Hematopoietic multipotent progenitor cell treated with erythropoietin and hydrocortisone succinate and interleukin-3 and kit ligand, for 17 days (in vitro differentiated cells): ENCODE results near the gene AJUBA.
A peak's percentile ranks its signal among the peaks of the same experiment; 100 is the strongest.
"Not testable (repeated sequence)": the region's sequence is repeated elsewhere in the genome, so short reads cannot be mapped to it uniquely, and the experiment has no call there.

ENCODE experiments used
- DNase-seq: peaks from one replicate; pipeline ENCODE4 v3.0.0-alpha.2; 2015; ENCODE audit warnings: low spot score

AJUBA gene

GRCh38 chr14:22979748-22980392, 2.5 kb downstream of the AJUBA start:
- DNase-seq = no peak

DNA sequence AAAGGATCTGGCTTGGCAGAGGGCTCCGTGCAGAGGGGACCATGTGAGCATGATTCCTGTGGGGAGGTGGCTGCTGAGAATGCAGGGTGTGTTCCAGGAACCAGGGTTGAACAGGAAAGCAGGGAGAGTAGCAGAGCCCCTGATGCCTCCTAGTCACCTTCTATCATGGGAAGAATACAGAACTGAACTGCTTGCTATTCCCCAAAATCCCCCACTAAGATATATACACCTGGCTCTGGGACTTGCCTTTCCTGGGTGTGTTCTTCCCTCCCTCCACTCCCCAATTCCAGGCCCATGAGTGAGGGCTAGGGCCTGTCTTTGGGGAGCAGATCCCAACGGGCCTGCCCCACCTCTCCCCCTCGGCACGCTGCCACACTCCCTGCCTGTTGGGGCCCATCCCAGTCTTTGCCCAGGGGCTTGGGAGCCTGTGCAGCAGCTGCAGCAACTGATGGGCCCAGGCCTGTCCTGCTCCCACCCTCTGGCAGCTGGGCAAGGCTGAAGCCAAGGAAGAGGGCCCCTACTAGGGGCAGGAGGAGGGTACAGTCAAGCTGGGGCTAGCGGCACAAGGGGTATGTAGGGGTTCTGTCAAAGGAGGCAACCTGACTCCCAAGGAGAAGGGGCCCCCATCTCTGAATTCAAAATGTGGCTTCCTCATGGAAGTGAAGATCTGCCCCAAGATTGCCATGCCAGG, 3.2 kb downstream of the AJUBA start:
- DNase-seq = no peak

DNA sequence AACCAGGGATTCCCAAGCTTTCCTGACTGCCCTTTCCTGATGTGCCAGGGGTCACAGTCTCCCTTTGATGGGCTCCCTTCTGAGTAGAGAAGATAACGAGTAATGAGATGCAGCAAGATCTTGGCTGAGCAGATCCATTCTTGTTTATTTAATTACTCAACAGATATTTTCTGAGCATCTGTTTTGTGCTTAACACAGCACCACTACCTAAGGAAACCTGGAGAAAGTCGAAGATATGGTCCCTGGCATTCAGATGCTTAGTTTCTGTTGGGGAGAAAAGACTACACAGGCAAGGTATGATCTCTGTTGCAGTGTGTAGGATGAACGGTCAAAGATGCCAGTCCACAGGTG, 3.9 kb downstream of the AJUBA start:
- DNase-seq = no peak

DNA sequence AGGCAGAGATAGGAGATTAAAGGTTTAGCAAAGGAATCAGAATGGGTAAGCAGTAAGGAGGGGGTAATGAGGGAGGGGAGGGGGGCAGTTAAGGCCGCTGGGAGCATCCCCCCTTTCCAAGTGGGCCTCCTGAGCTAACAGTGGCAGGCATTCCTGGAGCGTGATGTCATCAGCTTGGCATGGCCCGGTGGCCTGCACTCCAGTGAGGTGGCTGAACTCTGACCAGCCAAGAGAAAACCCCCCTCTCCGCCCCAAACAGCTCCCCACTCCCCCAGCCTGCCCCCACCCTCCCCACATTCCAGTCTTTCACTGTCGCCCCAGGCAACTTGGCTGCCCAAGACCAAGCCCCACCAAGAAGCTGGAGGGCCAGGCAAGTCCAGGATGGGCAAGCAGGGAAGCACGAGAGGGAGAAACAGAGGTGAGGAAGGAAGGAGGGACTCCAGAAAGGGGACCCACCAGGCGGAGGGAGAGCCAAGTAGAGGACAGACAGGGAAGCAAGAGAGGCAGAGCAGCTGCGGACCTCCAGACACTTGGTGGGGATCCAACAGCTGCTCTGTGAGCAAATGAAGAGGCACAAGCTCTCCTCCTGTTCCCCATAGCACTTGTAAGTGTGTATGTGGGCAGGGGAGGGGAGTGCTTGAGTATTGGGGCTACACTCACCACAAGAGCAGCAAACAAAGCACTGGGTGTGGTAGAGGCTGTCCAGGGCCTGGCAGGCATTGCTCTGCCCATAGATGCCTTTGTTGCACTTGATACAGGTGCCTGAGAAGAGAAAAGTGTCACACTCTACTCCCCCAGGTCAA, 4.5 kb downstream of the AJUBA start:
- no peak for DNase-seq

DNA sequence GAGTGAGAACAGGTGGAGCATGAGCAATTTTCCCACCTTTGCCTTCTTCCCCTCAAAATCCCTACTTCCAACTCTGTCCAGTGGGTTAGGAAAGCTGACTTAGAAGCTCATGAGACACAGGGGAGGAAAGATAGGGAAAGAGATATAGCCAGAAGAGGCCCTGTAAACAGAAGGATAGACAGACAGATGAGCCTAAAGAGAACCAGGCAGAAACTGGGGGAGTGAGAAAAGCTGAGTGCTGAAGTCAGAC, 5.0 kb downstream of the AJUBA start:
- DNase-seq = no peak

- DNase-seq = no peak
Measured at GRCh38 chr14:22976620-22977433, 5.5 kb downstream of the AJUBA start.

- no peak for DNase-seq
Measured at GRCh38 chr14:22974530-22975313, 7.6 kb downstream of the AJUBA start.

DNA sequence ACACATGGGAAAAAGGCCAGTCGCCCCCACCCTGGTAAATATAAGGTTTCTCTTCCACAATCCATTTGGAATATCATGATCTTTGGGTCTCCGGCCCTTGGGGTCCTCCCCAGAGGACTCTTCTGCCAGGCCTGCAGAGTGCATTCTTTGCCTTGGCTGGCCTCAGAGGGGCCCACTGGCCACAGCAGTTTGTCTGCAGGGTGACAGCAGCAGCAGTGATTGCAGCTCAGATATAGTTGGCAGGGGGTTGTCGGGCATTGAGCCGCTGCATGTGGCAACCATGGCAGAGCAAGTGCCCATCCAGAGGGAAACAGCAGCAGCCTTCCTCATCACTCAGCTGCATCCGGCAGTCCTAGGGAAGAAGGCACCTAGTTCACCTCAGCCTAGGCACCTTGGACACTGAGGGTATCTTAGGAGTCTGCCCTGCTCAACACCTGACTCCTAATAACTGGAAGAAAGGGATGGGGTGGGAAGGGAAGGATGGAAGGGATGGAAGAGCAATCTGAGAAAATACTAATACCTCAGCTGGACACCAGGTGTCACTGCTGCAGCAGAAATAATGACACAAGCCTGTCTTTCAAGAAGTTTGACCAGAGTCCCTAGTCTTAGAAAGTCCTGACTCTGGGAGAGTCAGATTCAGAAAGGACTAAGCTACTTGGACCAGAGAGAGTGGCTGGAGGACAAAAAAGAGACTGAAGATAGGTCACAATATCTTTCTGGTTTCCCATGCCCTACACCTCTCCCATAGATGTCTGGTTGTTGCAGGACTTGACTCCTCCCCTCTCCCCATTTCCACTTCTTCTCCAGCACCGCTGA, 8.9 kb downstream of the AJUBA start:
- DNase-seq = peak; percentile 69

DNA sequence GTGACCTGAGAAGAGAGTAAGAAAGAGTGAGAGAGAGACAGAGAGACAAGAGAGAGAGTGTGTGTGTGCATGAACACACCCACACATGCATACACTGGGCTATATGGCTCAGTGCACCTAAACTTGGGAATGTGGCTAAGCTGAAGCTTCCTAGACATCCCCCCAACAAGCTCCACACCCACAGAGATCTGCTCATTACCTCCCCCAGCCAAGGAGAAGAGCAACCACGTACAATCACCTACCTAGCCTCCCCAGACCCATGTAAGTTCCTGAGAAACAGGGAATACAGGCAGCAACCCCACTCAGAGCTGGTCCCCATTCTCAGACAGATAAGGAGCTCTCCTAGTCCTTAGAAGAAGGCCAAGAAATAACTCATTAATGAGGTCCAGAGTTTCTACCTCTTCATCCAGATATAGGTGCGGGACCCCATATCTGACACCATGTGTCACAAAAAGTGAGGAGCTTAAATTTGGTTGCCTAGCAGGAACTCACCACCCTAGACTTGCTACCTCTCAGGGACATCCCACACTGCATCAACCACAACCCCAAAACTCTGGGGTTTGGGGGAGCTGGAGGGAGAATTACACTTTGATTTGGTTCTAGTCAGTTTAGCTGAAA, 9.9 kb downstream of the AJUBA start:
- no peak for DNase-seq

GRCh38 chr14:22971152-22971551, 11.2 kb downstream of the AJUBA start:
- no peak for DNase-seq

DNA sequence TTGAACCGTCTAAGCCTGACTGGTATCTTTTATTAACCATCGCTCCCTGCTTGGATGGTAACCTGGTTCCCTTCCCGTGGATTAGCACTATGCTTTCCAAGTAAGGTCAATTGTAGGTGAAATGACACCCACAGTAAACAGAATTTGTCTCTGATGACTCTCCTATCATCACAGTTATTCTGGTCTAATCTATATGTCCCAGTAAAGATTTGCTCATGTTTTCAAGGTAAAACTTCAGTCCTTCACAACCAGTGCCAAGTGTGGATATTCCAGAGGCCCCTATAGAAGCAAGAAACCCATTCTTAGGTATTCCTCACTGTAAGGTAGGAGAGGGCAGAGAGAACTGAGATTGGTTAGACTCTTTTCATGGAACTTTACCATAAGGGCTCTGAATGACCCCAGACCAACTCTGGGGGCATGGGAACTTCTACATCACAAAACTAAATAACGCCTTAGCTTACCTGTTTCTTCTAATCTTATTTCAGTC, 15.5 kb downstream of the AJUBA start:
- no peak for DNase-seq

DNA sequence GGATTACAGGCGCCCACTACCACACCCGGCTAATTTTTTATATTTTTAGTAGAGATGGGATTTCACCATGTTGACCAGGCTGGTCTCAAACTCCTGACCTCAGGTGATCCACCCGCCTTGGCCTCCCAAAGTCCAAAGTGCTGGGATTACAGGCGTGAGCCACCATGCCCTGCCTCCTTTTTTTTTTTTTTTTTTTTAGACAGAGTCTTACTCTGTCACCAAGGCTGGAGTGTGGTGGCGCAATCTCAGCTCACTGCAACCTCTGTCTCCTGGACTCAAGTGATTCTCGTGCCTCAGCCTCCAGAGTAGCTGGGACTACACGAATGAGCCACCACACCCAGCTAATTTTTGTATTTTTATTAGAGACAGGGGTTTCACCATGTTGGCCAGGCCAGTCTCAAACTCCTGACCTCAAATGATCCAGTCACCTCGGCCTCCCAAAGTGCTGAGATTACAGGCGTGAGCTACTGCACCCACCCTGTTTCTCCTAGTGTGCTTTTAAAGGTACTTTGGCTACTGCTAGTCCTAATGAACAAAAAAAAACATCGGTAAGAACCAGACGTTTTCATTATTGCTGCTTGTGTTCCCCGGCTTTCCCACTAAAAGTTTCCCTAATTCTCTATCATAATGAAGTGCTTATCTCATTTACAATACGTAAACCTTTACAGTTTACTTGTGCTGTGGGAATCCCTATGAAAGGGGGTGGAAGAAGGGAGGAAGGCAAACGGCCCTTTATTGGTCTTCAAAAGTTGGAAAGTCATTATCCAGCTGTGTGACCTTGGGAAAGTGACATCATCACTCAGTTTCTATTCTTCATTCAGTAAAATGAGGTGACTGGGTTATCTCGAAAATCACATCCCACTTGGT, 16.2 kb downstream of the AJUBA start:
- not testable (repeated sequence) for DNase-seq

- no peak for DNase-seq
Measured at GRCh38 chr14:22962061-22962676, 20.2 kb downstream of the AJUBA start.

- no peak for DNase-seq
Measured at GRCh38 chr14:22955702-22956569, 26.4 kb downstream of the AJUBA start.

DNA sequence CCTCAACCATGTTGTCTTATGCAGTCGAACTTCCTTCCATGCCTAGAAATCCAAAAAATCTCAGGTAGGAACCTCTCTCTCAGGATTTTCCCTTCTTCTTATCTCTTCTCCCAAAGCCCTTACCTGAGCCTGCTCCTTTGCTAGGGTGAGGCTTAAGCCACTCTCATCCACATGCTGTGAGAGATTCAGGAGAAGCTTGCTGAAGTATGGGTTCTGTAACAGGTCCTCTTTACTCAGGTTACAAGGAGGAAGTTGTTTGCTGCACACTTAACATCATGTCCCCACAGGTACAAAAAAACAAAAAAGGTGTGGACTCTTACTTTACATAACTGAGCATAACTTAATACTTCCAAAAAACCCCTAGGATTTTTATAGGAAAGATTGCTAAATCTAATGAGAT, 29.9 kb downstream of the AJUBA start:
- DNase-seq = no peak

GRCh38 chr14:22951795-22952194, 30.6 kb downstream of the AJUBA start:
- not testable (repeated sequence) for DNase-seq

GRCh38 chr14:22945642-22946041, 36.7 kb downstream of the AJUBA start:
- no peak for DNase-seq

GRCh38 chr14:22939684-22940083, 42.7 kb downstream of the AJUBA start:
- DNase-seq = no peak
